Bronchial epithelial cell (primary cell): ENCODE measurements around the gene SRRM3. TPM values are rescaled to one million over a fixed set of nuclear protein-coding genes. Genes with fewer than 3 reads are reported as not detected.

Experiments used
- DNase-seq: peaks from one replicate; pipeline ENCODE4 v3.0.0-alpha.2; 2010; ENCODE audit warnings: low read depth
- FAIRE-seq: peaks from 2 replicates; lab custom pipeline; 2011; peaks lifted over from hg19 to GRCh38; lab: Jason Lieb, UNC
- H3K27me3 ChIP-seq: 2 replicates; pipeline ENCODE4 v1.5.1; 2011; ENCODE audit warnings: low read length; ENCODE audit not compliant: control insufficient read depth, insufficient read depth
- H3K36me3 ChIP-seq: 2 replicates; pipeline ENCODE4 v1.5.1; 2011; ENCODE audit warnings: low read length; ENCODE audit not compliant: control insufficient read depth, insufficient read depth
- H3K4me3 ChIP-seq: 2 replicates; pipeline ENCODE4 v1.5.1; 2011; ENCODE audit warnings: mild to moderate bottlenecking, low read depth, low read length, control low read depth
- total RNA-seq: library from RNA; depleted of rRNA; stranded (reverse); fragments of >200 nt; gene quantifications from 2 replicates; pipeline ENCODE4 v1.2.1, GENCODE V29; 2014
- TF ChIP-seq, protein P1 (sequence below): IDR thresholded peaks from 2 replicates; pipeline ENCODE4 v1.5.1; 2011; ENCODE audit warnings: mild to moderate bottlenecking, moderate library complexity, low read length, control low read depth, inconsistent platforms; ENCODE audit not compliant: insufficient read depth, severe bottlenecking

SRRM3 gene
- total RNA-seq, 1 donor from 2014 or later, result 0.26 TPM

DNA sequence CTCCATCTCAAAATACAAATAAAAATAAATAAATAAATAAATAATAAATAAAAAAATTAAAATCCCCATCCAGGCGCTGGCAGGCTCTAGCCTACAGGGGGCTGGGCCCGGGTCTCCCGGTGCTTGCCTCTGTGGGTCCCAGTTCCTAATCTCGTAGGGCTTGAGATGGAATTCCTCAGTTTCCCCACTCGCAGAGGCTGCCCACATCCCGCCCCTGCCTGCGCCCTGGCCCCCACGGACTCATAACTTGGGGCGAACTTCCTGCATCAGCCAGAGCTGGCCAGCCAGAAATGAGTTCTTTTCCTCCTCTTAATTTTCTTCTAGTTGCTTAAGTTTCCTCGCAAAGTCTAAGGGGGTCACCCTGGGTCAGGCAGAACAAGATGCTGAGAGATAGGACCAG is 22.0 kb upstream of the SRRM3 start:
- no peak for FAIRE-seq
- no peak for DNase-seq
- Histone ChIP-seq H3K4me3 (no peak overlapping the region), H3K36me3 (no peaks in the 10 kb centered on the region), H3K27me3 (no peaks in the 10 kb centered on the region)
- TF ChIP-seq, protein P1, sequence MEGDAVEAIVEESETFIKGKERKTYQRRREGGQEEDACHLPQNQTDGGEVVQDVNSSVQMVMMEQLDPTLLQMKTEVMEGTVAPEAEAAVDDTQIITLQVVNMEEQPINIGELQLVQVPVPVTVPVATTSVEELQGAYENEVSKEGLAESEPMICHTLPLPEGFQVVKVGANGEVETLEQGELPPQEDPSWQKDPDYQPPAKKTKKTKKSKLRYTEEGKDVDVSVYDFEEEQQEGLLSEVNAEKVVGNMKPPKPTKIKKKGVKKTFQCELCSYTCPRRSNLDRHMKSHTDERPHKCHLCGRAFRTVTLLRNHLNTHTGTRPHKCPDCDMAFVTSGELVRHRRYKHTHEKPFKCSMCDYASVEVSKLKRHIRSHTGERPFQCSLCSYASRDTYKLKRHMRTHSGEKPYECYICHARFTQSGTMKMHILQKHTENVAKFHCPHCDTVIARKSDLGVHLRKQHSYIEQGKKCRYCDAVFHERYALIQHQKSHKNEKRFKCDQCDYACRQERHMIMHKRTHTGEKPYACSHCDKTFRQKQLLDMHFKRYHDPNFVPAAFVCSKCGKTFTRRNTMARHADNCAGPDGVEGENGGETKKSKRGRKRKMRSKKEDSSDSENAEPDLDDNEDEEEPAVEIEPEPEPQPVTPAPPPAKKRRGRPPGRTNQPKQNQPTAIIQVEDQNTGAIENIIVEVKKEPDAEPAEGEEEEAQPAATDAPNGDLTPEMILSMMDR, result no peak

DNA sequence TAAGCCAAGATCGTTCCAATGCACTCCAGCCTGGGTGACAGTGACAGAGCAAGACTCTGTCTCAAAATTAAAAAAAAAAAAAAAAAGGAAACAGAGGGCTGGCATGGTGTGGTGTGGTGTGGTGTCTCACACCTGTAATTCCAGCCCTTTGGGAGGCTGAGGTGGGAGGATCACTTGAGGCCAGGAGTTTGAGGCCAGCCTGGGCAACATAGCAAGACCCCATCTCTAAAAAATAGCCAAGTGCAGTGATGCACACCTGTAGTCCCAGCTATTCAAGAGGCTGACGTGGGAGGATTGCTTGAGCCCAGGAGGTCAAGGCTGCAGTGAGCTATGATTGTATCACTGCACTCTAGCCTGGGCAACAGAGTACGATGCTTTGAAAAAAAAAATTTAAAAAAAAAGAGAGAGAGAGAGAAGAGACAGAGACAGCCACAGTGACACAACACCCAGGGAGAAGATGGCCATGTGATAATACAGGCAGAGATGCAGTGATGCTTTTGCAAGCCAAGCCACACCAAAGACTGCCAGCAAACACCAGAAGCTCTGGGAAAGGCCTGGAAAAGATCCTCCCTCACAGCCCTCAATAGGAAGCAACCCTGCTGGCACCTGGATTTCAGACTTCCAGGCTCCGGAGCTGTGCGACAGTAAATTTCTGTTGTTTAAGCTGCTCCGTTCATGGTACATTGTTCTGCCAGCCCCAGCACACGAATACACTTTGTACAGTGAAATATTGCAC is 19.3 kb upstream of the SRRM3 start:
- FAIRE-seq (no peak), DNase-seq (no peak)
- TF ChIP-seq, protein P1, result no peak
- Histone ChIP-seq H3K36me3 (no peaks in the 10 kb centered on the region), H3K4me3 (no peak overlapping the region), H3K27me3 (no peaks in the 10 kb centered on the region)

DNA sequence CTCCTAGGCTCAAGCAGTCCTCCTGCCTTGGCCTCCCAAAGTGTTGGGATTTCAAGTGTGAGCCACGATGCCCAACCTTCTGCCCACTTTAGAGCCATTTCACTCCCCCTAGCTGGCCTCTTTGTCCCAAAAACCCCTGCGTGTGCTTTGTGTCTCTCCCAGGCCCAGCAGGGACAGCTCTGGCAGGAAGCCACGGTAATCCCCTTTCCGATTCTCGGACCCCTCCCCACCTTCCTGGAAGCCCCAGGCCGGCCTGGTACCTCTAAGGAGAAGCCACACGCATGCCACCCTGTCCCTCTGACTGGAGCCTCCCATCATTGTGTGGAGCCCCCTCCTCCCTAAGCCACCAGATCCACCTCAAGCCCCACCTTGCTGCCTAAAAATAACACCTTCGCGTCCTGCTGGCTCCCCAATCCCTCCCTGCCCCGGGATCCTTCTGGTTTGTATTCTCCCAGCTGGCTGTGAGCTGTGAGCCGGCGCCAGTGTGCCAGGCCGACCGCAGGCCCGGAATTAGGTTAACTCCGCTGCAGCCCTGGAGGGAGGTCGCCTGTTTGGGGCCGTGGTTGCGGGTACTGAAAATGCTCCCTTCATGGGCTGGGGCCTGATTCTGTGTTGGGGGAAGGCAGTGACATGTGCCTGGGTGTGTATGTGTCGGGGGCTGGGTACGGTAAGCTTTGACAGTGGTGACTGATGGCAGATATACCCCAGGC is 16.4 kb upstream of the SRRM3 start:
- Histone ChIP-seq H3K27me3 (no peaks in the 10 kb centered on the region), H3K36me3 (no peaks in the 10 kb centered on the region), H3K4me3 (no peak overlapping the region)
- DNase-seq (no peak), FAIRE-seq (no peak)
- TF ChIP-seq, protein P1, result no peak

DNA sequence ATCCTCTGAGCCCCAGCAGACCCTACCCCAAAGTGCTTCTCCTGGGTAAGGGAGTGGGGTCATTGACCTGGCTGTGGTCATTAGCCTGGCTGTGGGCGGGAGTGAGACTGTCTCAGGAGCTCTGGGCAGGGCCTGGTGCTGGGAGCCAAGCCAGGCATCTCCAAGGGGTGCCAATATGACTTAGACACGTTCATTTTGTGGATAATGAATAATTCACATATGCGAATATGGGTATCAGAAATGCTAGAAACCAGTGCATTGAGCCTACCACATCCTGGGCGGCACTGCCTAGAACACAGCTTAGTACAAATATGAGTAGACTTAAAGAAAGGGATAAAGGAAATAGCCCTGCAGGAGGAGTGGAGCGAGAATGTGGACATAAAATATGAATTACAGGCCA is 14.4 kb upstream of the SRRM3 start:
- H3K27me3 ChIP-seq, result no peaks in the 10 kb centered on the region
- FAIRE-seq, result no peak
- TF ChIP-seq, protein P1, result no peak

DNA sequence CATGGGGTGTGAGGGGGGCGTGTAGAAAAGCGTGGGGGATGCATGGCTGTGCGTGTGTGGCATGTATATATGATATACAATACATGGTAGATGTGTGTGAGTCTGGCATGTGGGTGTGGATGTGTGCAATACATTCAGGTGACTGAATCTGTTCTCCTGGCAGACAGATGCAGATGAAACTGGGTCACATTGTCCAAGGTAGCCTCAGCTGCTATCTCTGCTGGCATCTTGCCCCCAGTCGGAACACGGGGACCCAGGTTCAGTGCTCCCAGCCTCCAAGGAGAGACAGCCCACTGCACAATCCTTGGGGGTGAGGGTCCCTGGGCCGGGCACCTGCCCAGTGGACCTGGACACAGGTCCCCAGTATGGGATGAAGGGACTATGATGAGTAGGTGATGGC is 12.4 kb upstream of the SRRM3 start:
- H3K4me3 ChIP-seq, result no peak overlapping the region
- no peak for FAIRE-seq
- DNase-seq, result no peak

More for the DNA sequence above, 14.4 kb upstream of the SRRM3 start:
- DNase-seq, result no peak
- Histone ChIP-seq H3K4me3 (no peak overlapping the region), H3K36me3 (no peaks in the 10 kb centered on the region)

More for the DNA sequence above, 12.4 kb upstream of the SRRM3 start:
- Histone ChIP-seq H3K36me3 (no peaks in the 10 kb centered on the region), H3K27me3 (no peaks in the 10 kb centered on the region)
- TF ChIP-seq, protein P1, result no peak
